ENCODE data around the gene TCIRG1. TPM values are rescaled to one million over a fixed set of nuclear protein-coding genes. Genes with fewer than 3 reads are reported as not detected.
A peak's percentile ranks its signal among the peaks of the same experiment; 100 is the strongest.

Gene TCIRG1
- total RNA-seq, 4 donors from 2014 or later, result 84.4 to 251 (median 142) TPM

- DNase-seq (ENCODE audit: low spot score) (no peak), ATAC-seq (ENCODE audit: low FRiP score) (no peak)
Measured at GRCh38 chr11:68013611-68014156, 25.1 kb upstream of the TCIRG1 start.

GRCh38 chr11:68014157-68014946 is 24.5 kb upstream of the TCIRG1 start:
- DNase-seq (ENCODE audit: low spot score) (no peak), ATAC-seq (ENCODE audit: low FRiP score) (peak; percentile 49)
- TF ChIP-seq CTCF (IDR thresholded peaks at IDR 0.05), result no peak

More at GRCh38 chr11:68013611-68014156, 25.1 kb upstream of the TCIRG1 start:
- TF ChIP-seq CTCF (IDR thresholded peaks at IDR 0.05), result no peak

- no peak for TF ChIP-seq CTCF (IDR thresholded peaks at IDR 0.05)
- no peak for DNase-seq (ENCODE audit: low spot score)
- ATAC-seq (ENCODE audit: low FRiP score), result no peak
Measured at GRCh38 chr11:68014947-68015447, 23.8 kb upstream of the TCIRG1 start.

- TF ChIP-seq CTCF (IDR thresholded peaks at IDR 0.05), result no peak
- DNase-seq (ENCODE audit: low spot score) (no peak), ATAC-seq (ENCODE audit: low FRiP score) (no peak)
Measured at GRCh38 chr11:68015467-68015866, 23.4 kb upstream of the TCIRG1 start.

- no peak for TF ChIP-seq CTCF (IDR thresholded peaks at IDR 0.05)
- DNase-seq (ENCODE audit: low spot score), result no peak
- ATAC-seq (ENCODE audit: low FRiP score), result no peak
Measured at GRCh38 chr11:68016161-68016903, 22.5 kb upstream of the TCIRG1 start.

GRCh38 chr11:68016904-68017817 is 21.7 kb upstream of the TCIRG1 start:
- no peak for TF ChIP-seq CTCF (IDR thresholded peaks at IDR 0.05)
- DNase-seq (ENCODE audit: low spot score) (no peak), ATAC-seq (ENCODE audit: low FRiP score) (no peak)

All from omental fat pad (tissue), 4 donors.